SU-DHL-6 (cell line): ENCODE data around the gene SPACA9.

ENCODE experiments used
- EZH2phosphoT487 ChIP-seq: fragments of 200-600 bp; sonication (generic), shearing (Covaris generic); conservative IDR thresholded peaks from 2 replicates; pipeline ENCODE4 v1.6.1; 2018; ENCODE audit warnings: mild to moderate bottlenecking, antibody characterized with exemption, low read length, moderate library complexity, mixed read lengths
- TF ChIP-seq, protein P1 (sequence below): fragments of 200-600 bp; sonication (generic); IDR thresholded peaks from one replicate; pipeline ENCODE4 v1.5.1; 2017; ENCODE audit warnings: antibody characterized with exemption, mild to moderate bottlenecking, low read length, moderate library complexity; ENCODE audit not compliant: insufficient read depth, poor library complexity, severe bottlenecking

DNA sequence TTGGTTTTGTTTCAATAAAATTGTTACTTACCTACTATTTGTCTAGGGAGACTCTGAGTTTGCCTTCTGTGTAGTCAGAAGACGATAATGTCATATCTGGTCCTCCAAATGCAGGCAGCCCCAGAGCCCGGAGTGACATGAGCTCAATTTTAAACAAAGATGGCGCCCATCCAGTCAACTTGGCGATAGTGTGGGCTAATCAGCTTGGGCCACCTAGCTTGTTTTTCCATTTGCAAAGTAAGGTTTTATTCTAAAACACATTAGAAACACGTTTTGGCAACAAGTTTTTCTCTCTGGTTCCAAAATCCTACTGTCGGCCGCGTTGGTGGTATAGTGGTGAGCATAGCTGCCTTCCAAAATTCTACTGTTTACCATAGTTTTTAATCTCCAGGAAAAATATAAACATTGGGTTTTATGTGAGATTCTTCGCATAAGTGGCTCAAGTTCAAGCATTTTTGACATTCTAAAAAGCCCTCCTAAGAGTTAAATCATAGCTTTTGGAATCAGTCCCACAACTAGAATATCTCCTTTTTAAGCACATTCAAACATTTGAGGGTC is 52.6 kb downstream of the SPACA9 start:
- TF ChIP-seq, protein P1, sequence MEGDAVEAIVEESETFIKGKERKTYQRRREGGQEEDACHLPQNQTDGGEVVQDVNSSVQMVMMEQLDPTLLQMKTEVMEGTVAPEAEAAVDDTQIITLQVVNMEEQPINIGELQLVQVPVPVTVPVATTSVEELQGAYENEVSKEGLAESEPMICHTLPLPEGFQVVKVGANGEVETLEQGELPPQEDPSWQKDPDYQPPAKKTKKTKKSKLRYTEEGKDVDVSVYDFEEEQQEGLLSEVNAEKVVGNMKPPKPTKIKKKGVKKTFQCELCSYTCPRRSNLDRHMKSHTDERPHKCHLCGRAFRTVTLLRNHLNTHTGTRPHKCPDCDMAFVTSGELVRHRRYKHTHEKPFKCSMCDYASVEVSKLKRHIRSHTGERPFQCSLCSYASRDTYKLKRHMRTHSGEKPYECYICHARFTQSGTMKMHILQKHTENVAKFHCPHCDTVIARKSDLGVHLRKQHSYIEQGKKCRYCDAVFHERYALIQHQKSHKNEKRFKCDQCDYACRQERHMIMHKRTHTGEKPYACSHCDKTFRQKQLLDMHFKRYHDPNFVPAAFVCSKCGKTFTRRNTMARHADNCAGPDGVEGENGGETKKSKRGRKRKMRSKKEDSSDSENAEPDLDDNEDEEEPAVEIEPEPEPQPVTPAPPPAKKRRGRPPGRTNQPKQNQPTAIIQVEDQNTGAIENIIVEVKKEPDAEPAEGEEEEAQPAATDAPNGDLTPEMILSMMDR = no peak
- TF ChIP-seq EZH2phosphoT487 = no peak
